ENCODE results near the gene HMGN1.

HMGN1 gene

DNA sequence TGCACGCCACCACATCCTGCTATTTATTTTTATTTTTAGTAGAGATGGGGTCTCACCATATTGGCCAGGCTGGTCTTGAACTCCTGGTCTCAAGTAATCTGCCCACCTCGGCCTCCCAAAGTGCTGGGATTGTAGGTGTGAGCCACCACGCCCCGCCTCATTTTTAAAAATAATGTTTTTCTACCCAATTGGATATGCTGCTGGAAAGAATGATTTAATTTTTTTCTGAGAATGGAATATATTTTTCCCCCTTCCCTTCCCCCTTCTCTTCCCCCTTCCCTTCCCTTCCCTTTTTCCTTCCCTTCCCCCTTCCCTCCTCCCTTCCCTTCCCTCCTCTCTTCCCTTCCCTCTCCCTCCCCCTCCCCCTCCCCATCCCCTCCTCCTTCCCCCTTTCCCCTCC lies 17.7 kb upstream of the HMGN1 start:
- no peak for DNase-seq

DNA sequence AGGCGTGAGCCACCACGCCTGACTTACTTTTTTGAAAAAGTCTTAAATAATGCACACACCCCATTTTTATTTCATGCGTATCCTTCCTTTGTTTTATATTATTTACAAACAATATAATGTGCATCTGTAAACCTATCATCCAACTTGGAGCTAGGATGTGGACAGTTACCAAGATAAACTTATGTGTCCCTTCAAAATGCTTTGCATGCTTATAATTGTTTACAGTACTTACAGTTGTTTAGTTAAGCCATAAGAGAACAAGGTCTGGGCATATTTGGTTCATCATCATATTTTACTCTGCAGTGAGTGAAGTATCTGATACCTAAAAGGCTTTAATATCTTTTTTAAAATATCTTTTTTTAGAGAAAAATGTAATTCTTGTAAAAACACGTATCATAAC lies 16.1 kb upstream of the HMGN1 start:
- no peak for DNase-seq

DNA sequence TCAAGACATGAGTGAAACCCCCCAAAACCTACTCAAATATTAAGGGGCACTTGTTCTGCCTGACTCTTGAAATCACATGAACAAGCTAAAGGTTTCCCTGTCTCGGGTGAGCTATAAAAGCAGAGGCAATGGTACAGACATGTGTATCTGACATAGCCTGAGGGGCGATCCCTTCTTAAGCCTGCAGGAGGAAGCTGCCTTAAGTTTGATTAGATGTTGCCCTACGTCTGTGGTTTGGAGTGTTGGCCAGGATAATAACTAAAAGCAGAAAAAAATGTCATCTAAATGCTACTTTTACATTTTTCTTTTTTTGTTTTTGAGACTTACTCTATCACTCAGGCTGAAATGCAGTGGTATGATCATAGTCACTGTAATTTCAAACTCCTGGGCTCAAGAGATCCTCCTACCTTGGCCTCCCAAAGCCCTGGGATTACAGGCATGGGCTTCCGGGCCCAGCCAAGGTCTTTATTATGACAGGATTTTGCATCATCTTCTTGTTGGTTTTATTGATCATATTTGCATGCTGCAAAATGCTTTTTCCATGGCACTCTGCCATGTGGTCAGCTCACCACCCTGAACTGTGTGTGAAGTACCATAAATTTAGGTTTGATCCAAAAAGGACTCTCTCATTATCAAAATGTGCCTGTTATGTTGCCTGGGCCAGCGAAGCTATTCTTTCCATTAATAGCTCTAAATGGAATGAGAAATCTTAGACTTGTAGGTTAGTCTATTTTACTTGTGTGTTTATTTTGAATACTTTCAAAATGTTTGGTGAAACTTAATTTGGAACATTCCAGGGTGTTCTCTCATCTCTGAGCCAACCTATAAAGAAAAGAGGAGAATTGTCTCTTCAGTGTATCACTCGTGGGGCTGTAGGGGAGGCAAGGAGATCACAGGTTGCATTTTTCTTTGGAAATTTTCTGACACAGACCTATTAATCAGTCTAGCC lies 15.0 kb upstream of the HMGN1 start:
- DNase-seq, result no peak

DNA sequence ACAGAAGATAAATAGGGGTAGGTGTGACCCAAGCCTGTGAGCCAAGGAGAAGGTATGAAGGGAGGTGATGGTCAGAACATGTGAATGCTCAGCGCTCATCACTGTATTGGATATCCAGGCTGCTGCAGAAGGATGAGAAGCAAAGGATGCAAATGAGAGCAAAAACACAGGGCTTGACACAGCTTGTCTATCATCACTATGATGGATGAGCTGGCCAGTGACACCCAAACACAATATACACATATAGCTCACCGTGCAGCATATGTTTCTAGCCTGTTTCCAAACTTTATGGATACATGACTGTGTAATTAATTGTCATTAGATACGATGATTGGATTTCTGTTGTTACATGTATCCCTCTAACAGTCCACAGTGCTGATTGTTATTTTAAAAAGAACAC lies 13.8 kb upstream of the HMGN1 start:
- no peak for DNase-seq

DNA sequence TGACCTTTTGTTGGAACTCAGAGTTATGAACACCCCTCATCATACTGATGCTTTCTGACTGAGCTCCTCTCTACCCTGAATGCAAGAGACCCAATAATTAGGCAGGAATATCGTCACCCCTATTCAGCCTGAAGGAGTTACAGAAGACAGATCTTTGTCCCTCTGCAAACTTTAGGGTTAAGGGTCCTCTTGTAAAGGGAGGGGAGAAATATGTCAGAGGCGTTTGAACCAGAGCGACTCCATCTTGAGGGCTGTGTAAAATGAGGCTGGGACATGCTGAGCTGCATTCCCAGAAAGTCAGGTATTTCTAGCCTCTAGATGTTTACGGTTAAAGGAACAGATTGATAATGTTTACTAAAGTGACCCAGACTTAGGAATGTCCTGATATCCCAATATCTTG lies 10.5 kb upstream of the HMGN1 start:
- no peak for DNase-seq

DNA sequence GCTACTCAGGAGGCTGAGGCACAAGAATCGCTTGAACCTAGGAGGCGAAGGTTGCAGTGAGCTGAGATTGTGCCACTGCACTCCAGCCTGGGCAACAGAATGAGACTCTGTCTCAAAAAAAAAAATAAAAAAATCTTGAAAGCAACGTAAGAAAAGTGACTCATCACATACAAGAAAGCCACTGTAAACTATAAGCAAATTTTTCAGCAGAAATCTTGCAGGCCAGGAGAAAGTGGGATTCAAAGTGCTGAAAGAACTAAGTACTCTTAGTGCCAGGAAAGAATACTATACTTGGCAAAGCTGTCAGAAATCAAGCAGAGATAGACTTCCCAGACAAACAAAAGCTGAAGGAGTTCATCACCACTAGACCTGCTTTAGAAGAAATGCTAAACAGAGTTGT lies 4.4 kb upstream of the HMGN1 start:
- no peak for DNase-seq

DNA sequence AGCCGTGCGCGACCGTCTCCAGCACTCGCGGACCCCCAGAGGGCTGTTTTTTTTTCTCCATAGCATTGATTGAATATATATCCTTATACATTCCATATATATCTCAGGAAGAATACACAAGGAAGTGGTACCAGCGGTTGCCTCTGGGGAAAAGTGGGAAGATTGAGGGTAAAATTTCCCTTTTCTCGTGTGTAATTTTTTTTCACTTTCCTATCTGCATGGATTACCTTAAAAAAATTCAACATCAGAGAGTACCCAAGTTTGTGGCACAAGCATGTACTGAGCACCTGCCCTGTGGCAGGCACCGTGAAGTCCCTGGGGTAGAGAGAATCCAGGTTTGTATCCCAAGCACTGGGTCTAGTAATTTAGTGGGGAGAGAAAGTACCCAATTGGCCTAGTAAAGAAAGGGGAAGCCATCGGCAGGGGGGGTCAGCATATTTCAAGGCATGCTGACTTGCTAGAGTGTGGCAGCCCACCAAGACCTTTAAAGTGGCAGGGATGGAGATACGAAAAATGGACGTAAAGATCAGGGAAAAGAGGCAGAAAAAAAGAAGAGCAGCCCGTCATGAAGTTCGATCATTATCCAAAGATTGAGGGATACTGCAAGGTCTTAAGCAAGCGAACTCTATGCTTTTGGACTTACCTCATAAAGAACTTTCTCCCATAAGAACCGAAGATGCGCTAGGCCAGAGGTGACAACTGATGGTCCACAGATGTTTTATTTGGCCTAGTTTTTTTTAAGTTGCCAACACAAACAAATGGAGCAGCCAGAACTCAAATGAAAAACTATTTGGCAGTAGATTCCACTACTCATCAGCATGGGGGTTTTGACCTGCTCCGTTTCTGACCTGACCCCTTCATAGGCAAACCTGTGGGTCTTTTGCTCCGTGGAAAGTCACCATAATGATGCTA lies 1.5 kb upstream of the HMGN1 start:
- no peak for DNase-seq

DNA sequence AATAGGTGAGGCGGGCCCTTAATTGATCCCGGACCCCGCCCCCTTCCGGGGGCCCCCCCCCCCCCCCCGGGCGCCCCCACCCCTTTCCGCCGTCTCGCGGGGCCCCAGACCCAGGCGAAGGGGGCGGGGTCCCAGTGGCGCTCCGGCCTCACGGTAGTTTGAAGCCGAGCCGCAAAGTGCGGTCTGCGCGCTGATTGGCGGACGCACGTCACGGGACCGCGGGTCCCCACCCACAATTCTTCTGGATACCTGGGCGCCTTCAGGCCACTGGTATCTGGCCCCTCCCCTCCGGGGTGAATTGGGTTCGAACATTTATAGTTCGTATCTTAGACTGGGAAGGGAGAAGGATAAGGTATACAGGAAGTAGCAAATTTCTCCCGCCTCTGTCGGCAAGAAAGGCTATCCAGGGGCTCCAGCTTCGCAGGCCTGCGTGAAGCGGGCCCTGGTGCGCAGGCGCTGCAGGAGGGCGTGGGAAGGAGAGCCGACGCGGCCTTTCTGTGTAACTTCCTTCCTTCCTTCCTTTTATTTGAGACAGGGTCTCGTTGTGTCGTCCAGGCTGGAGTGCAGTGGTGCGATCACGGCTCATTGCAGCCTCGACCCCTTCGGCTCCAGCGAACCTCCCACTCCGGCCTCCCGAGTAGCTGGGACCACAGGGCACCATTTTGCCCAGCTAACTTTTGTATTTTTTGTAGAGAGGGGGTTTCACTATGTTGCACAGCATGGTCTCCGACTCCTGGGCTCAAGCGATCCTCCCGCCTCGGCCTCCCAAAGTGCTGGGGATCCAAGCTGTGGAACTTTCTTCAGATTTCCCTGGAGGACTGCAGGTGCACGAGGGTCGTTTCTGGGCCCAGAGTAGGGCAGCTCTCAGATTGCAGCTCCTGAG lies 564 bp upstream of the HMGN1 start:
- peak; percentile 94 to 98 (median 96) for DNase-seq

DNA sequence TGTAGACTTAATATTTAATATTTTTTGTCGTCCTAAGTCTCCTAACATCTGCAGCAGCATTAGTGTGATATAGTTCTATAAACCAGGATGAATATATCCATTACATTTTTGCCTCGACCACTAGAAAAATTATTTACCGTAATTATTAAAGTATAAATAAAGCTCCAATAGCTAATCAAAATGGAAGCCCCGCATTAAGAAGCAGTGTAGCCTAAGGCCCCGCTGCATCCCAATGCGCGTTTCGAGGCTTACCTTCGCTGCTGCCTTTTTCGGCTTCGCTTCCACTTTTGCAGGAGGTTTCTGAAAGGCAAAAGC lies 891 bp downstream of the HMGN1 start:
- peak in 2 of 3 donors; percentile 33 to 40 for DNase-seq

DNA sequence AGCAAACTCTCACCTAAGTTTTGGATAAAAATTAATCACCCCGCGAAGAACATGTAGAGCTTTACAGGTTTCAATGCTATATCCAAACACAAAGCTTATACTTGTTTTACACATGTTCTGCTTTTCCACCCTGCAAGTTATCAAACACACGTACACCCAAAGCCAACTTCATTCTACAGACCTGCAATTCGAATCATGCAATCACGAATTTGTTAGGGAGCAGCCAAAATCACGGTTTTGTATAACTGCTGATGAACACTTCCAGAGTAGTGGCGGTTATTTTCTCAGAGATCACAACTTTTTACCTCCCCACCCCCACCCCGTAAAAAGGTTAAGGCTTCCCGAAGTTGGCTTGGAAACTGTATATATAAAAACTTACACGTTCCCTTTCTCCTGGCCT lies 1.4 kb downstream of the HMGN1 start:
- DNase-seq, result no peak

DNA sequence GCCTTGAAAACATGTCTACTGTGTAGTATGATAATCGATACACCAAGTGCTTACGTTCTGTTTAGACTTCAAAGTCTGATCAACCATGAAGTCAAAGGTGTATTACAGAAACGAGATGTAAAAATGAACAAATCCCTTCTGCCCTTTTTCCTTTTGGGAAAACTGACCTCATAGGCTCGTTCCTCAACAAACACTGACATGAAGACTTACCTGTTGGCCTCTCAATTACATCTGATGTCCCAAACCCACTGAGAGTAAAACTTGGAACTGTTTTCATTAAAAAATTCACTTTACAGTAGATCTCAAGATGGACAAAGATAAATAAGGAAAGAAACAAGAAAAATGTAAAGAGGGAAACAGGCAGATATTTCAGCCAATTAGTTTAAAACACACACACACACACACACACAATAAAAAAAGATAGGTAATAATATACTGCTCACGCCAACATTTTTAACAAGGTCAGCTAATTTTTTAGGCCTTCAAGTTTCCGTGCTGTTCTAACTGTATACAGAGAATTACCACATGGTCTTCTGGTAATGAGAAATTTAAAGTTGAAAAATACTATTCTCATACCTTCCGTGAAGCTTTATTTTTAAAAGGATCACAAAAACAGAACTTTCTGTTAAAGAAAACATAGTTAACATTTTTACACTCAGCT lies 2.1 kb downstream of the HMGN1 start:
- no peak for DNase-seq

DNA sequence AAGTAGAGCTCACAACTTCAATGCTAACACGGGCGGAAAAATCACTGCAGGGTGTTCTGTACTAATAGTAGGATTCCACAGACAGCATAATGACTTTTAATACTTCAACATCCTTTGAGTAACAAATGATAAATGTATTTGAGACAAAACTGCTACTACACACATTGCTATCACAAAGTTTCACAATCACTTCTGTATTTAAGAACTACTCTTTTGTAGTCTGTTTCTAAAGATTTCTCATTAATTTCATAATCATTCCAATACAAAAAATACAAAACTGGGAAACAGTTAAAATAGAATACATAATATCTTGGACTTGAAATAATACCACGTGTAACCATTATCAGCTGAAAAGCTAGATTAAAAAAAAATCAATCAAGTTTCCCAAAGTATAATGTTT lies 2.7 kb downstream of the HMGN1 start:
- peak in 2 of 3 donors; percentile 27 to 36 for DNase-seq

DNA sequence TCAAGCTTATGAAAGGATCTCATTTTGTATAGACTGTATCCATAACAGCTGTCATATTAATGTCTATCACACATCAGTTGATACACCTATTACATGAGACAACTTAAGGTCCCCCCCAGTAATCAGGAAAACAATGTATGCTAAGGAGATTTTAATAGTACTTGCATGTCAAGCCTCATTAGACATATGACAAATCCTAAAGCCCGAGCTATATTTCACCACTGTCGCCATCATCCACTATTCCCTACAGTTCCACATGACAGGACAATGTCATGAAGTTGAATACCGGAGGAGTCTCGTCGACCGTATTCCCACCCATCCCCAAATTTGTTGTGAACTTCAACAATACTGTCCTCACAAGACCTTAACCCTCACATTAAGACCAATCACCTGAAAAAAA lies 3.4 kb downstream of the HMGN1 start:
- no peak for DNase-seq

DNA sequence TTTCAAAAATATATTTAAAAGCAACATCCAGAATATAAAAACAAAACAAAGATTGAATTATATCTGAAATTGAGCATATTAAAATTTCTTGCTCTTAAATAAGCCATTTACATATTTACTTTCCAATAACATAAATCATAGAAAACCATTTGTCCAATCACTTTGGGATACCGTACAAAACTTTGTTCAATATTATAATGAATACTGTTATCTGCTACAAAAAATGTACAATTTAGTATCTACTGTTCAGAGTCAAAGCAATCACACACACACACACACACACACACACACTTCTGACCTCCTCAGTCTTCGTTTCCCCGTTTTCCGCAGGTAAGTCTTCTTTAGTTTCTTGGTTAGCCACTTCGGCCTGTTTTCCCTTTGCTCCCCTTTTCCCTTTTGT lies 4.0 kb downstream of the HMGN1 start:
- DNase-seq, result no peak

DNA sequence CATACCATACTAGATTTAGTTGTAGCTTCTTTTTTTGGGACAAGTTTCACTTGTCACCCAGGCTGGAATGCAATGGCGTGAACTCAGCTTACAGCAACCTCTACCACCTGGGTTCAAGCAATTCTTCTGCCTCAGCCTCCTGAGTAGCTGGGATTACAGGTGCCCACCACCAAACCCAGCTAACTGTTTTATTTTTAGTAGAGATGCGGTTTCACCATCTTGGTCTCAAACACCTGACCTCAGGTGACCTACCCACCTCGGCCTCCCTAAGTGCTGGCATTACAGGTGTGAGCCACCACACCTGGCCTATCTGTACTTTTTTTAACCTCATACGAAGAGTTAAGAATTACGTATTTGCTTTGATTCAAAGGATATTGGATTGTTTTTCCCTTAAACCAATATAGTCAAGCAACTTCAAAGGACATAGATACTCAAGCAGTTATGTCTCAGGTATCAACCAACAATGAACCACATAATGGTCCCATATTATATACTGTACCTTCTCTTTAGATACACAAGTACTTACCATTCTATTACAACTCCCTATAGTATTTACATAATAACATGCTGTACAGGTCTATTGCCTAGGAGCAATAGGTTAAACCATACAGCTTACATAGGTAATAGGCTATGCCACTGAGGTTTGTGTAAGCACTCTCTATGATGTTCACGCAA lies 7.5 kb downstream of the HMGN1 start:
- no peak for DNase-seq

DNA sequence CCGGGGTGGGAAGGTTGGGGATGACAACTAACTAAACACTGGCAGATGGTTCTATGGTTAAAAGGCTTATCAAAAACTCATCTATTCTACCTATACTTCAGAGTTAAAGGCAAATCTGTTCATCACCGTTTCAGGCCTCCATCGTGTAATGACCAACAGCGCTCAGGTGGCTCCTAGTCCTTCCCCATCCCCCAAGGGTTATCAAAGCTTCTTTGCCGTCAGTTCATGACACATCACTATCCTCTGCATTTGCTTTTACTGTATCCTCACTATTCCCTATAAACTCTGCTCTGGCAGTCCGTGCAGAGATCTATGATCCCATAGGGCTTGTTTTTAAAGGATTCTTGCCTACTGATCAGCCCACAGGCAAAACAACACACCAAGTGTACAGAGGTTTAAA lies 8.2 kb downstream of the HMGN1 start:
- DNase-seq, result no peak

DNA sequence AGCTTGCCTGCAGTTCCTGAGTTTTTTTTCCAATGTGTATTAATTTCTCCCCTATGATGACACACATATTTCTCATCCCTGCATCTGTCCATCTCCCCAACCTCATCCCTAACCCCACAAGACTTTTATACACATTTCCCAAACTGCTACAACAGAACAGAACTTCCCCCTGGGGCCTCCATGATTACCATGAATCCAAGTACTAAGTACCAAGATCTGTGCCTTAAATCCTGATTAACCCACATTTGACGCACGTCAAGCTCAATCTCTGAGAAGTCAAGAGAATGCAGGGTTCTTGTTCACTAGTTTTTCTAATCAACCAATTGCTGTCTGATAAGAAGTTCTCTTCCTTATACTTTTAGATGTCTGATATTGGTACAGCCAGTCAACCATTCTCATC lies 9.7 kb downstream of the HMGN1 start:
- no peak for DNase-seq

DNA sequence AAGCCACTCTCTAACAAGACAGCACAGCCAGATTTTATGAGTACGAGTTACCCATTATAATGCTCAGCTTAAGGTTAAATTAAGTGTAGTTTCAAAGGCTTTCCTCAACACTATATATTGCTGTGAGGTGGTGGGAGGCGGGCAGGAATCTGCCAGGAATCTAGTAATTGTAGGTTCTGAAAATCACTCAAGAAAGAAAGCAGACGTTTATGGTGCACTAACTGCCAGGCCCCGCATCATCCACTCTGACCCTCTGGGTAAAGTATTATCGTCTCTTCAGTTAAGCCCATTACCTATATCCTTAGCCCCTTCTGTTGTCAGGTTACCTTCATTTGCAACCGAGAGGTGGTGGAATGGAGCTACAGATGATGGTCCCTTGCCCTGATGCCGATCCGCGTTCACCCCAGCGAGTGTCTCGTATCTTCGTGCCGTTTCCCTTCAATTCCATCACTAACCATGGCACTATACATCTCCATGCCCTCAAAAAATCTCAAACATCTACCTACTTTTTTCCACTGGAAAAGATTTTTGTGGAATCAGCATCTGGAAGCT lies 12.4 kb downstream of the HMGN1 start:
- DNase-seq, result no peak

DNA sequence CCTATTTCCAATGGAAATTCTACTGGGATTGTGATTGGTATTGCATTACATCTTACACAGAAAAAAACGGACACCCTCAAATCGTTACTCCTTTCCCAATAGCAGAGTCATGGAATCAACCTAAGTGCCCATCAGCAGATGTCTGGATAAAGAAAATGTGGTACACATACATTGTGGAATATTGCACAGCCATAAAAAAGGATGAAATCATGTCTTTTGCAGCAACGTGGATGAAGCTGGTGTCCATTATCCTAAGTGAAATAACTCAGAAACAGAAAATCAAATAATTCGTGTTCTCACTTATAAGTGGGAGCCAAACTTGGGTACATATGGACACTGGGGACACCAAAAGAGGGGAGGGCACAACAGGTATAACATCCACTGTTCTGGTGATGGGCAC lies 14.3 kb downstream of the HMGN1 start:
- no peak for DNase-seq

DNA sequence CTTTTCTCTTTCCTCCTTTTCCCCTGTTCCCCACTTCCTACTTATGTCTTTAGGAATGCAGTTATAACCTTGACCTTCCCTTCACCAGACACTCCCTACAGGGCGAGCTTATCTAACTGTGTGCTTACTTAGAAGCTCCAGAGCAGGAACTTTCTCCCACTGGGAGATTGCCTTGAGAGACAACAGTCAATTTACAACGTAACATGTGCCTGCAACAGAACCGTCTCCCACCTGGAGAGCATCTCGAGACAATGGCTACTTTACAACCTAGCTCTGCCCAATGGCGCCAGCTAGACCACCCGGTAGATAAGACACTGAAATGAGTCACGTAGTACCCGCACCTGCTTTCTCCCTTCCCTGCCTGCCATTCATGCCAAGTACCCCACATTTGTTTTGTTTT lies 16.7 kb downstream of the HMGN1 start:
- DNase-seq, result no peak

DNA sequence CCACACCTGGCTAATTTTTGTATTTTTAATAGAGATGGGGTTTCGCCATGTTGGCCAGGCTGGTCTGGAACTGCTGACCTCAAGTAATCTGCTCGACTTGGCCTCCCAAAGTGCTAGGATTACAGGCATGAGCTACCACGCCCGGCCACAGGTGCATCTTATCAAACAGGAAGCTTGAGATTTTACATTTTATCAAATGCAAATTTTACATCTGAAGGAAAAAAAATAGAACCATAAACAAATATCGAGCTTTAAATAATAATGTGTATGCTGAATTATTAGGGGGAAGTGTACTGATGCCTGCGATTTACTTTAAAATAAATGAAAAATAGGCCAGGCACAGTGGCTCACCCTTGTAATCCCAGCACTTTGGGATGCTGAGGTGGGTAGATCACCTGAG lies 18.9 kb downstream of the HMGN1 start:
- DNase-seq, result no peak

DNA sequence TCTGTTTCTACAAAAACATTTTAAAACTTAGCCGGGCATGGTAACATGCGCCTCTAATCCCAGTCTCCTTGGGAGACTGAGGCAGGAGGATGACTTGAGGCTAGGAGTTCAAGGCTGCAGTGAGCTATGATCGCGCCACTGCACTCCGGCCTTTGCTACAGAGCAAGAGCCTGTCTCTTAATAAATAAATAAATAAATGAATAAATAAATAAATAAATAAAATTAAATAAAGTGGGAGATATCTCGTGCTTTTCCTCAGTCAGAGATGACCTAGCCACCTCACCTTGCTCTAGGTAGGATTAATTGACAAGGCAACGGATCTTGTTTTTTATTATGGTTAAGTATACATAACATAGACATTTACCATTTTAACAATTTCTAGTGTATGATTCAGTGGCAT lies 21.2 kb downstream of the HMGN1 start:
- no peak for DNase-seq

Data from suppressor macrophage treated with lipopolysaccharide for 1 hour (primary cell).